ENCODE measurements around the gene MYH14. TPM values are rescaled to one million over a fixed set of nuclear protein-coding genes. Genes with fewer than 3 reads are reported as not detected.
"Not testable (repeated sequence)": the region's sequence is repeated elsewhere in the genome, so short reads cannot be mapped to it uniquely, and the experiment has no call there.

MYH14 gene
- polyA plus RNA-seq, 1 experiment = not detected

DNA sequence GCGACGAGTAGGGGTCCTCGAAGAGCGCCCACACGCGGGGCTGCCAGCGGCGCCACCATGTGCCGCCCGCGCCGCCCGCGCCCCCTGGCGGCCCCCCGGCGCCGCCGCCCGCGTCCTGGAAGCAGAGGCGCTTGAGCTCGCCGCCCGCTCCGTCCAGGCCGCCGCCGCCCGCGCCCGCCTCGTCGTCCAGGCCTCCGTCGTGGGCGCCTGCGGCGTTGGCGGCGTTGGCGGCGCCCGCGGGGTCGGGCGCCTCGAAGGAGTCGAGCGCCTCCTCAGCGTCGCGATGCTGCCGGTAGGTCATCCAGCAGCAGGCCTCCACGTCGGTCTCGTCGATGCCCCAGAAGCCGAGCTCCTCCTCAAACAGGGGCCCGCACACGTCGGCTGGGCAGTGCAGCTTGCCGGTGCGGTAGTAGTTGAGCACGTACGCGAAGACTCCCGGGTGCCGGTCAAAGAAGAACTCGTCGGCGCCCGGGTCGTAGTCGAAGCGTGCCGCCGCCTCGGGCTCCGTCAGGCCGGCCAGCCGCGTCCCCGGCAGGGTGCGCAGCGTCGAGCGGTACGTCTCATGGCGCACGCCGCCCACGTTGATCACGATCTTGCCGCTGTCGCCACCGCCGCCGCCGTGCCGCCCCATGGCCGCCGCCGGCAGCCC is 124.9 kb downstream of the MYH14 start:
- POLR2A ChIA-PET = interaction anchor here (0.6 kb wide), 1 partner anchor 14 kb away, joined by 4 read pairs; no protein-coding TSS in a partner anchor
- TF ChIP-seq, protein P1, sequence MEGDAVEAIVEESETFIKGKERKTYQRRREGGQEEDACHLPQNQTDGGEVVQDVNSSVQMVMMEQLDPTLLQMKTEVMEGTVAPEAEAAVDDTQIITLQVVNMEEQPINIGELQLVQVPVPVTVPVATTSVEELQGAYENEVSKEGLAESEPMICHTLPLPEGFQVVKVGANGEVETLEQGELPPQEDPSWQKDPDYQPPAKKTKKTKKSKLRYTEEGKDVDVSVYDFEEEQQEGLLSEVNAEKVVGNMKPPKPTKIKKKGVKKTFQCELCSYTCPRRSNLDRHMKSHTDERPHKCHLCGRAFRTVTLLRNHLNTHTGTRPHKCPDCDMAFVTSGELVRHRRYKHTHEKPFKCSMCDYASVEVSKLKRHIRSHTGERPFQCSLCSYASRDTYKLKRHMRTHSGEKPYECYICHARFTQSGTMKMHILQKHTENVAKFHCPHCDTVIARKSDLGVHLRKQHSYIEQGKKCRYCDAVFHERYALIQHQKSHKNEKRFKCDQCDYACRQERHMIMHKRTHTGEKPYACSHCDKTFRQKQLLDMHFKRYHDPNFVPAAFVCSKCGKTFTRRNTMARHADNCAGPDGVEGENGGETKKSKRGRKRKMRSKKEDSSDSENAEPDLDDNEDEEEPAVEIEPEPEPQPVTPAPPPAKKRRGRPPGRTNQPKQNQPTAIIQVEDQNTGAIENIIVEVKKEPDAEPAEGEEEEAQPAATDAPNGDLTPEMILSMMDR (IDR thresholded peaks at IDR 0.05; ENCODE audit: insufficient read depth, low read depth, low read length) = no peak
- no peak for DNase-seq (ENCODE audit: low read depth)
- peaks cover 28% of the 10 kb centered on the region for H3K27me3 ChIP-seq (ENCODE audit: control insufficient read depth, insufficient read depth, low read length)
- peak overlapping the region; percentile 18 for H3K4me3 ChIP-seq (ENCODE audit: low read depth, low read length)
- CTCF ChIA-PET = interaction anchor here (0.7 kb wide), 1 partner anchor 41 kb away, joined by 5 read pairs; no protein-coding TSS in a partner anchor
- H3K36me3 ChIP-seq (ENCODE audit: control insufficient read depth, insufficient read depth, low read length) = no peaks in the 10 kb centered on the region

- POLR2A ChIA-PET = interaction anchor here (0.5 to 0.6 kb wide), 2 partner anchors 15 to 654 kb away, joined by 3 to 4 read pairs; no protein-coding TSS in a partner anchor
- TF ChIP-seq, protein P1 (IDR thresholded peaks at IDR 0.05; ENCODE audit: insufficient read depth, low read depth, low read length) = no peak
- CTCF ChIA-PET = no interaction called here
- Histone ChIP-seq H3K4me3 (ENCODE audit: low read depth, low read length) (peak overlapping the region; percentile 18), H3K36me3 (ENCODE audit: control insufficient read depth, insufficient read depth, low read length) (no peaks in the 10 kb centered on the region), H3K27me3 (ENCODE audit: control insufficient read depth, insufficient read depth, low read length) (peaks cover 28% of the 10 kb centered on the region)
- DNase-seq (ENCODE audit: low read depth) = no peak
These were observed 125.4 kb downstream of the MYH14 start for GRCh38 chr19:50328873-50329145.

DNA sequence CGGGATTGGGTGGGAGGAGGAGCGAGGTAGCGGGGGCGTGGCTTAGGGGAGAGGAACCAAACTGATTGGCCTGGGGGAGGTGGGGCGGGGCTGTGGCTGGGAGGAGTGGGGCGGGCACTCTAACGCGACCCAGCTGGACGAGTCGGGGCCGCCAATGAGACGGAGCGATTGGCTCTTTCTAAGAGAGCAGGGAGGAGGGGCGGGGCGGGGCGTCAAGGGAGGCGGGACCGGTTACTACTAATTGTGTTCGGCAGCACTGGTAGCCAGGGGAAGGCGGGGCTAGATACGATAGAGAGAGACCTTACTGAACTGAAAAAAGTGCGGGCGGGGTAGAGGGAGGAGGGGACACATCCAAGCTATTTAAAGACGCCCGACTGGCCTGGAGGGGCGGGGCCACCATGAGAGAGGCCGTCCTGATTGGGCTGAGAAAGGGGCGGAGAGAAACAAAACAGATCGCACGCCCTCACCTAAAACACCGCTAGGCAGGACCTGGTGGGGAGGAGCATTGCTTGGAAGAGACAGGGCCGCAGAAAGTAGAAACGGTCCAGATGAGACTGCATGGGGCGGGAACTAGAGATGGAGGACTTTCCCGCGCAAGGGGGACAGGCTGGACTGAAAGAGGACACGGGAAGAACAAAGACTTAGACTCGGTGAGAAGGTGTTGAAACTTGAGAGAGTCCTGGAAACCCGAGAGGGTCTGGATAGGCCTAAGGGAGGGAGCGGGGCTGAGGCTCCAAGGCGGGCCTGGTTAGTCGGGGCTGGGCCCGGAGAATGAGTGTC is 125.9 kb downstream of the MYH14 start, which contains the start of gene KCNC3:
KCNC3 (minus strand) TSS at position 232 of the 780 bp plus-strand sequence. CDS start 295 bp downstream, outside the sequence.
- H3K4me3 ChIP-seq (ENCODE audit: low read depth, low read length) = peak within 1 kb of the TSS; percentile 29
- DNase-seq (ENCODE audit: low read depth) = peak; percentile 44
- CTCF ChIA-PET = no interaction called here
- POLR2A ChIA-PET = interaction anchor here (0.5 to 0.6 kb wide), 2 partner anchors 15 to 654 kb away, joined by 3 to 4 read pairs; no protein-coding TSS in a partner anchor
- no peaks in the 10 kb centered on the region for H3K36me3 ChIP-seq (ENCODE audit: control insufficient read depth, insufficient read depth, low read length)
- TF ChIP-seq, protein P1 (IDR thresholded peaks at IDR 0.05; ENCODE audit: insufficient read depth, low read depth, low read length) = no peak
- H3K27me3 ChIP-seq (ENCODE audit: control insufficient read depth, insufficient read depth, low read length) = peaks cover 28% of the 10 kb centered on the region

- DNase-seq (ENCODE audit: low read depth); POLR2A ChIA-PET; CTCF ChIA-PET; H3K4me3 ChIP-seq (ENCODE audit: low read depth, low read length); H3K36me3 ChIP-seq (ENCODE audit: control insufficient read depth, insufficient read depth, low read length): not testable (repeated sequence)
- H3K27me3 ChIP-seq (ENCODE audit: control insufficient read depth, insufficient read depth, low read length) = peaks cover 28% of the 10 kb centered on the region
These were observed 126.5 kb downstream of the MYH14 start for GRCh38 chr19:50329926-50330294.

DNA sequence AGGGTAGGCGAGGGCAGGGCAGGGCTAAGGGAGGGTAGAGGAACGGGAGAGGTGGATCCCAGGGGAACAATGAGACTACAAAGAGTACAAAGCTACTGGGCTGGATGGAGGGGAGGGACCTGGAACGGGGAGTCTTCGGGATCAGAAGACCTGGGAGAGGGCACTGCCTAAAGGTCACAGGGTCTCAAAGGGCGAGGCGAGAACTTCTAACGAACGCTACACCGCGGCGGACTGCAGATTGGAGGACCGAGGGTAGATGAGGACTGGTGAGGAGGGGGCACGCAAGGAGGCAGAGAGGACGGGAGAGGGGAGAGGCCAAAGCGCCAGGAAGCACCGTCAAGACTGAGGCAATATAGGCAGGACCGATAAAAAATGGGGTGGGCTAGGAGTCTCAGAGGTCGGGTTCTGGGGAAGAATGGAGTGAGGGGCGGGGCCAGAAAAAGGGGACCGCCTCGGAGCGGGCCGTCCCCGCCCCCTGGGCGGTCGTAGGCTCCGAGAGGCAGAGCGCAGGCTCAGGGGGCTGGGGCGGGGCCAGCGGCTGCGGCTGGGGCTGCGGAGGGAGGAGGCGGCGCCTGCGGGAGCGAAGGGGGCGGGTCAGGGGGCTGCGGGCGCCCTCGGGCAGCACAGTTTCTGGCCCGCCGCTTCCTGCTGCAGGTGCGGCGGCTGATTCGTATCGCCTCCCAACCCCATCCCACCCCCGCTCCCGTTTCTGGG is 127.1 kb downstream of the MYH14 start:
- H3K27me3 ChIP-seq (ENCODE audit: control insufficient read depth, insufficient read depth, low read length) = peaks cover 28% of the 10 kb centered on the region
- POLR2A ChIA-PET = no interaction called here
- H3K36me3 ChIP-seq (ENCODE audit: control insufficient read depth, insufficient read depth, low read length) = no peaks in the 10 kb centered on the region
- peak overlapping the region; percentile 13; the same call in 1 of the 2 replicates for H3K4me3 ChIP-seq (ENCODE audit: low read depth, low read length)
- no peak for DNase-seq (ENCODE audit: low read depth)
- CTCF ChIA-PET = no interaction called here
- TF ChIP-seq, protein P1 (IDR thresholded peaks at IDR 0.05; ENCODE audit: insufficient read depth, low read depth, low read length) = no peak

Data from BJ (cell line).